GM23338 (cell line): ENCODE data around the gene TBL3. TPM values are rescaled to one million over a fixed set of nuclear protein-coding genes. Genes with fewer than 3 reads are reported as not detected.

Experiments
- ATAC-seq: fragments of 200-7000 bp; cut with Tn5 transposase; 3 replicates; pipeline ENCODE4 v1.9.1; 2020
- DNase-seq: peaks from one replicate; pipeline ENCODE4 v3.0.0-alpha.2; 2015; ENCODE audit warnings: low spot score
- H2AFZ ChIP-seq: fragments of 200-600 bp; sonication (generic); 2 replicates; pipeline ENCODE4 v1.8.0; 2016; ENCODE audit warnings: antibody characterized with exemption, mild to moderate bottlenecking, moderate library complexity
- H3F3A ChIP-seq: fragments of 200-600 bp; sonication (generic); replicated peaks from 2 replicates; pipeline ENCODE4 v1.8.0; 2017; ENCODE audit warnings: antibody characterized with exemption, mixed run types, low read depth
- H3K27ac ChIP-seq: fragments of 200-600 bp; sonication (generic); 2 replicates; pipeline ENCODE4 v1.6.1; 2016; ENCODE audit warnings: low read depth
- H3K27me3 ChIP-seq: fragments of 200-600 bp; sonication (generic); 2 replicates; pipeline ENCODE4 v1.8.0; 2016; ENCODE audit warnings: mild to moderate bottlenecking, mixed run types, moderate library complexity; ENCODE audit not compliant: insufficient read depth
- H3K36me3 ChIP-seq: fragments of 200-600 bp; sonication (generic); 2 replicates; pipeline ENCODE4 v1.8.0; 2016; ENCODE audit warnings: mild to moderate bottlenecking; ENCODE audit not compliant: insufficient read depth
- H3K4me1 ChIP-seq: fragments of 200-600 bp; sonication (generic); 2 replicates; pipeline ENCODE4 v1.8.0; 2016; ENCODE audit warnings: mild to moderate bottlenecking, moderate library complexity; ENCODE audit not compliant: insufficient read depth
- H3K4me2 ChIP-seq: fragments of 200-600 bp; sonication (generic); 2 replicates; pipeline ENCODE4 v1.7.1; 2017; ENCODE audit warnings: mixed run types
- H3K4me3 ChIP-seq: fragments of 200-600 bp; sonication (generic); 2 replicates; pipeline ENCODE4 v1.6.1; 2016; ENCODE audit warnings: mixed run types
- H3K79me2 ChIP-seq: fragments of 200-600 bp; sonication (generic); replicated peaks from 2 replicates; pipeline ENCODE4 v1.8.0; 2017; ENCODE audit warnings: mild to moderate bottlenecking; ENCODE audit not compliant: insufficient read depth
- H3K9me2 ChIP-seq: fragments of 200-600 bp; sonication (generic); 2 replicates; pipeline ENCODE4 v1.8.0; 2017; ENCODE audit not compliant: insufficient read depth
- H4K20me1 ChIP-seq: fragments of 200-600 bp; sonication (generic); replicated peaks from 2 replicates; pipeline ENCODE4 v1.8.0; 2017; ENCODE audit warnings: mild to moderate bottlenecking; ENCODE audit not compliant: insufficient read depth
- H3K27ac Mint-ChIP-seq: 2 replicates; pipeline ENCODE4 v1.8.0; 2020; ENCODE audit warnings: inconsistent platforms, mild to moderate bottlenecking, moderate library complexity, mixed read lengths
- H3K27me3 Mint-ChIP-seq: 3 replicates; pipeline ENCODE4 v1.8.0; 2022; ENCODE audit warnings: low read depth, mild to moderate bottlenecking, moderate library complexity, mixed read lengths, inconsistent platforms; ENCODE audit not compliant: insufficient read depth, poor library complexity
- H3K36me3 Mint-ChIP-seq: 3 replicates; pipeline ENCODE4 v1.8.0; 2021; ENCODE audit warnings: low read depth, mild to moderate bottlenecking, inconsistent platforms, moderate library complexity, mixed read lengths
- H3K4me1 Mint-ChIP-seq: 3 replicates; pipeline ENCODE4 v1.8.0; 2020; ENCODE audit warnings: mild to moderate bottlenecking, inconsistent platforms, mixed read lengths
- H3K4me3 Mint-ChIP-seq: 3 replicates; pipeline ENCODE4 v1.8.0; 2021; ENCODE audit warnings: moderate library complexity, mild to moderate bottlenecking, inconsistent platforms, mixed read lengths
- H3K9me3 Mint-ChIP-seq: 3 replicates; pipeline ENCODE4 v1.8.0; 2020; ENCODE audit warnings: moderate library complexity, mild to moderate bottlenecking, inconsistent platforms, mixed read lengths
- CREB1 ChIP-seq: fragments of 250-450 bp; sonication (Bioruptor Pico); IDR thresholded peaks from 2 replicates; pipeline ENCODE4 v1.5.0; 2020; ENCODE audit warnings: low read depth, mild to moderate bottlenecking, moderate library complexity
- CTCF ChIP-seq, 2 experiments: fragments of 200-600 bp in 1 of 2; sonication (generic) in 1 of 2; conservative IDR thresholded peaks; 2 replicates each; pipeline versions ENCODE4 v1.5.1 to v1.6.1; 2016 to 2017; ENCODE audit warnings: antibody characterized with exemption in 2 of 2, low read depth in 2 of 2, mild to moderate bottlenecking in 2 of 2, moderate library complexity in 1 of 2
- ETS1 ChIP-seq: IDR thresholded peaks from 2 replicates; pipeline ENCODE4 v1.6.1; 2016; ENCODE audit warnings: antibody characterized with exemption
- EZH2 ChIP-seq: fragments of 200-600 bp; sonication (generic); IDR thresholded peaks from one replicate; pipeline ENCODE4 v1.8.0; 2017; ENCODE audit warnings: antibody characterized with exemption, mild to moderate bottlenecking, low read depth; ENCODE audit not compliant: unreplicated experiment
- EZH2phosphoT487 ChIP-seq: fragments of 200-600 bp; sonication (generic); IDR thresholded peaks from one replicate; pipeline ENCODE4 v1.8.1; 2018; ENCODE audit warnings: antibody characterized with exemption; ENCODE audit not compliant: unreplicated experiment
- JUNB ChIP-seq: IDR thresholded peaks from one replicate; pipeline ENCODE4 v1.6.1; 2016; ENCODE audit warnings: antibody characterized with exemption; ENCODE audit not compliant: unreplicated experiment
- NANOG ChIP-seq: IDR thresholded peaks from 2 replicates; pipeline ENCODE4 v1.6.1; 2016; ENCODE audit warnings: antibody characterized with exemption, borderline replicate concordance
- POLR2AphosphoS5 ChIP-seq: IDR thresholded peaks from 2 replicates; pipeline ENCODE4 v1.6.1; 2016; ENCODE audit warnings: antibody characterized with exemption, low read depth
- REST ChIP-seq: IDR thresholded peaks from one replicate; pipeline ENCODE4 v1.6.1; 2018; ENCODE audit warnings: antibody characterized with exemption; ENCODE audit not compliant: unreplicated experiment
- STAT1 ChIP-seq: IDR thresholded peaks from one replicate; pipeline ENCODE4 v1.6.1; 2016; ENCODE audit warnings: antibody characterized with exemption; ENCODE audit not compliant: unreplicated experiment
- ZNF114 ChIP-seq: fragments of 250-450 bp; sonication (Bioruptor Pico); IDR thresholded peaks from 2 replicates; pipeline ENCODE4 v1.5.0; 2020; ENCODE audit warnings: mild to moderate bottlenecking, moderate library complexity
- ZNF331 ChIP-seq: fragments of 250-450 bp; sonication (Bioruptor Pico); IDR thresholded peaks from 2 replicates; pipeline ENCODE4 v1.5.0; 2020; ENCODE audit warnings: low read depth, mild to moderate bottlenecking, moderate library complexity
- ZNF462 ChIP-seq: fragments of 250-450 bp; sonication (Bioruptor Pico); IDR thresholded peaks from 2 replicates; pipeline ENCODE4 v1.5.0; 2020; ENCODE audit warnings: mild to moderate bottlenecking, moderate library complexity
- polyA plus RNA-seq: library from polyadenylated mRNA; unstranded; fragments of >200 nt; fragmentation: Nextera tagmentation; extraction: Ambion mirVana; gene quantifications from 2 replicates; pipeline ENCODE4 v1.2.1, GENCODE V29; 2016
- total RNA-seq: library from RNA; depleted of rRNA; stranded (reverse); fragments of >200 nt; shearing (Covaris generic); gene quantifications from 2 replicates; pipeline ENCODE4 v1.2.3, GENCODE V29; 2014

TBL3 gene
- total and polyA plus RNA-seq, 2 experiments from 2014 or later: 67.0 to 157 TPM

GRCh38 chr16:1940273-1941161, 31.3 kb upstream of the TBL3 start:
- H3K27ac Mint-ChIP-seq: no peak overlapping the region
- no peaks in the 10 kb centered on the region for H3K9me3 Mint-ChIP-seq
- Histone ChIP-seq H3K4me2 (no peak overlapping the region), H3K4me3 (no peak overlapping the region), H3F3A (0 out of 2 replicates have a peak, but pooled peaks cover 10% of the 10 kb centered on the region), H3K27ac (no peak overlapping the region), H3K36me3 (no peaks in the 10 kb centered on the region), H3K79me2 (no peaks in the 10 kb centered on the region), H3K27me3 (no peaks in the 10 kb centered on the region), H4K20me1 (no peaks in the 10 kb centered on the region; the same call in 1 of the 2 replicates), H3K9me2 (no peaks in the 10 kb centered on the region), H3K4me1 (peaks cover 15% of the 10 kb centered on the region; the same call in 1 of the 2 replicates), H2AFZ (no peak overlapping the region)
- ATAC-seq: no peak
- H3K4me1 Mint-ChIP-seq: peaks cover 20% of the 10 kb centered on the region
- no peak overlapping the region for H3K4me3 Mint-ChIP-seq
- DNase-seq: no peak
- peaks cover 11% of the 10 kb centered on the region for H3K27me3 Mint-ChIP-seq
- TF ChIP-seq JUNB (no peak), POLR2AphosphoS5 (no peak), REST (no peak), EZH2phosphoT487 (no peak), CTCF (conservative IDR thresholded peaks at IDR 0.05; ENCODE audit: low read depth in 2 of 2) (no peak), NANOG (no peak), ZNF331 (CRISPR knock-in tag) (no peak), EZH2 (no peak), ZNF462 (no peak), ZNF114 (CRISPR knock-in tag) (no peak), ETS1 (no peak), CREB1 (no peak), STAT1 (no peak)
- peaks cover 16% of the 10 kb centered on the region for H3K36me3 Mint-ChIP-seq
